K562 (cell line): ENCODE results near the gene PSMB7. TPM values are rescaled to one million over a fixed set of nuclear protein-coding genes. Genes with fewer than 3 reads are reported as not detected.
A peak's percentile ranks its signal among the peaks of the same experiment; 100 is the strongest.

Source experiments
- DACH1 ChIP-seq: fragments of 450-650 bp; IDR thresholded peaks from 2 replicates; pipeline ENCODE4 v1.6.1; 2018; ENCODE audit not compliant: partially characterized antibody
- ETV1 ChIP-seq: fragments of 450-650 bp; conservative IDR thresholded peaks from 2 replicates; pipeline ENCODE4 v1.6.1; 2016; ENCODE audit warnings: missing genetic modification characterization, control low read depth, low read depth, missing compliant biosample characterization
- FUS ChIP-seq: fragments of 200-400 bp; formaldehyde crosslinking; optimal IDR thresholded peaks from 2 replicates; pipeline ENCODE3; 2017; ENCODE audit warnings: low read depth, low read length
- HDAC6 ChIP-seq: IDR thresholded peaks from 2 replicates; pipeline ENCODE4 v1.6.1; 2012; ENCODE audit warnings: low read depth, mild to moderate bottlenecking, control low read depth, inconsistent platforms, low read length, moderate library complexity
- HMBOX1 ChIP-seq: sonication (generic); IDR thresholded peaks from 2 replicates; pipeline ENCODE4 v1.6.1; 2016
- IRF9 ChIP-seq: fragments of 450-650 bp; IDR thresholded peaks from 2 replicates; pipeline ENCODE4 v1.6.1; 2016; ENCODE audit warnings: missing biosample characterization, missing genetic modification characterization
- MAX ChIP-seq: sonication (generic); formaldehyde crosslinking; IDR thresholded peaks from 2 replicates; pipeline ENCODE4 v1.9.0; 2022; ENCODE audit warnings: mild to moderate bottlenecking, missing genetic modification reagents
- MBD1 ChIP-seq: fragments of 250-450 bp; sonication (Bioruptor Pico); IDR thresholded peaks from 2 replicates; pipeline ENCODE4 v1.8.0; 2022; ENCODE audit warnings: inconsistent platforms
- REST ChIP-seq, 2 experiments: fragments of 450-650 bp; formaldehyde crosslinking in 1 of 2; IDR thresholded peaks; 2 replicates each; pipeline versions ENCODE4 v1.4.0 to v1.6.1; 2014 to 2020; ENCODE audit warnings: mild to moderate bottlenecking in 2 of 2, borderline replicate concordance in 1 of 2, low read depth in 1 of 2
- TCFL5 ChIP-seq: fragments of 250-450 bp; sonication (Bioruptor Pico); conservative IDR thresholded peaks from 2 replicates; pipeline ENCODE4 v1.6.1; 2021; ENCODE audit warnings: mild to moderate bottlenecking, moderate library complexity, matching md5 sums
- ZBTB7A ChIP-seq: IDR thresholded peaks from 2 replicates; pipeline ENCODE4 v1.6.1; 2011; ENCODE audit warnings: low read depth, mild to moderate bottlenecking, low read length, moderate library complexity, borderline replicate concordance; ENCODE audit not compliant: control insufficient read depth
- ZNF277 ChIP-seq: fragments of 250-450 bp; sonication (Bioruptor Pico); IDR thresholded peaks from 2 replicates; pipeline ENCODE4 v1.8.0; 2022; ENCODE audit warnings: inconsistent platforms, mild to moderate bottlenecking, moderate library complexity, borderline replicate concordance
- ZNF830 ChIP-seq: fragments of 250-450 bp; sonication (Bioruptor Pico); IDR thresholded peaks from 2 replicates; pipeline ENCODE4 v1.5.0; 2021; ENCODE audit warnings: mild to moderate bottlenecking
- polyA plus RNA-seq, 8 experiments: library from polyadenylated mRNA; depleted of rRNA in 4 of 8; stranded (reverse) in 5 of 8; unstranded in 3 of 8; fragments of >200 nt; fragmentation: Nextera tagmentation in 2 of 8; fragmentation: Illumina TruSeq in 1 of 8; extraction: Ambion mirVana in 2 of 8; extraction: Trizol in 1 of 8; gene quantifications; 2 replicates each; pipeline versions ENCODE4 v1.2.1 to v1.2.3, GENCODE V29; 2011 to 2014; ENCODE audit warnings: inconsistent platforms in 1 of 8, missing spikeins in 1 of 8
- total RNA-seq, 7 experiments: library from RNA; depleted of rRNA in 6 of 7; stranded (reverse); fragments of >200 nt in 6 of 7; fragmentation: Illumina TruSeq in 2 of 7; extraction: Trizol in 2 of 7; gene quantifications; 2 replicates each; pipeline versions ENCODE4 v1.2.1 to v1.2.3, GENCODE V29; 2011 to 2021; ENCODE audit warnings: low replicate concordance in 1 of 7

The PSMB7 gene
- total and polyA plus RNA-seq, 9 of the 15 experiments (the other 6 are each of a cell fraction or from before 2014, with no cell fraction given), result 321 to 978 (median 407) TPM

- TF ChIP-seq IRF9 (no peak), FUS (no peak), DACH1 (no peak), REST (IDR thresholded peaks at IDR 0.05; ENCODE audit: borderline replicate concordance) (no peak), REST (CRISPR knock-in tag; IDR thresholded peaks at IDR 0.05; ENCODE audit: low read depth) (no peak), ETV1 (tag) (no peak), ZNF830 (CRISPR knock-in tag) (no peak), TCFL5 (CRISPR knock-in tag) (no peak), HMBOX1 (no peak), HDAC6 (no peak), ZNF277 (CRISPR knock-in tag) (no peak), MAX (CRISPR knock-in tag) (0 out of 2 replicates have a peak, but pooled peaks have one; percentile 36), ZBTB7A (peak; percentile 5; the same call in 1 of the 2 replicates), MBD1 (CRISPR knock-in tag) (no peak)
These were observed 4.7 kb upstream of the PSMB7 start (continued) for GRCh38 chr9:124419832-124420489.
